GM19023 (cell line): Measurements from ENCODE around the gene ZC3H4.
"Not testable (repeated sequence)": the region's sequence is repeated elsewhere in the genome, so short reads cannot be mapped to it uniquely, and the experiment has no call there.

ENCODE experiments used
- ATAC-seq: cut with Tn5 transposase; IDR thresholded peaks from one replicate; pipeline ENCODE4 v1.9.1; 2021; ENCODE audit warnings: mild to moderate bottlenecking, moderate library complexity; ENCODE audit not compliant: unreplicated experiment

ZC3H4 gene

GRCh38 chr19:47089767-47090350 is 23.7 kb downstream of the ZC3H4 start:
- no peak for ATAC-seq

- ATAC-seq: no peak
These were observed 27.3 kb downstream of the ZC3H4 start for GRCh38 chr19:47086280-47086679.

GRCh38 chr19:47084879-47085439 is 28.6 kb downstream of the ZC3H4 start:
- ATAC-seq: no peak

- no peak for ATAC-seq
These were observed 31.1 kb downstream of the ZC3H4 start for GRCh38 chr19:47082493-47082892.

- ATAC-seq: no peak
These were observed 32.5 kb downstream of the ZC3H4 start for GRCh38 chr19:47081095-47081494.

- not testable (repeated sequence) for ATAC-seq
These were observed 35.2 kb downstream of the ZC3H4 start for GRCh38 chr19:47078351-47078750.

- no peak for ATAC-seq
These were observed 37.6 kb downstream of the ZC3H4 start for GRCh38 chr19:47075941-47076340.

- no peak for ATAC-seq
These were observed 38.3 kb downstream of the ZC3H4 start for GRCh38 chr19:47075179-47075810.

- no peak for ATAC-seq
These were observed 39.0 kb downstream of the ZC3H4 start for GRCh38 chr19:47074621-47075020.

GRCh38 chr19:47073574-47073973 is 40.0 kb downstream of the ZC3H4 start:
- no peak for ATAC-seq

GRCh38 chr19:47072323-47072722 is 41.3 kb downstream of the ZC3H4 start:
- no peak for ATAC-seq

GRCh38 chr19:47071731-47072130 is 41.8 kb downstream of the ZC3H4 start:
- no peak for ATAC-seq

GRCh38 chr19:47070756-47071155 is 42.8 kb downstream of the ZC3H4 start:
- ATAC-seq: no peak

- no peak for ATAC-seq
These were observed 43.8 kb downstream of the ZC3H4 start for GRCh38 chr19:47069795-47070194.

- no peak for ATAC-seq
These were observed 44.6 kb downstream of the ZC3H4 start for GRCh38 chr19:47068876-47069406.

- ATAC-seq: no peak
These were observed 45.3 kb downstream of the ZC3H4 start for GRCh38 chr19:47068246-47068645.

GRCh38 chr19:47067215-47067847 is 46.2 kb downstream of the ZC3H4 start:
- ATAC-seq: no peak

GRCh38 chr19:47066376-47067214 is 47.0 kb downstream of the ZC3H4 start:
- no peak for ATAC-seq

GRCh38 chr19:47065242-47065641 is 48.3 kb downstream of the ZC3H4 start:
- ATAC-seq: no peak

GRCh38 chr19:47063874-47064273 is 49.7 kb downstream of the ZC3H4 start:
- ATAC-seq: no peak

GRCh38 chr19:47058621-47059022 is 55.0 kb downstream of the ZC3H4 start:
- no peak for ATAC-seq
